HG02885 (cell line): ENCODE data around the gene TMEM117.

Source experiments
- ATAC-seq: cut with Tn5 transposase; IDR thresholded peaks from one replicate; pipeline ENCODE4 v1.9.1; 2021; ENCODE audit warnings: mild to moderate bottlenecking; ENCODE audit not compliant: unreplicated experiment, poor library complexity

TMEM117 gene

DNA sequence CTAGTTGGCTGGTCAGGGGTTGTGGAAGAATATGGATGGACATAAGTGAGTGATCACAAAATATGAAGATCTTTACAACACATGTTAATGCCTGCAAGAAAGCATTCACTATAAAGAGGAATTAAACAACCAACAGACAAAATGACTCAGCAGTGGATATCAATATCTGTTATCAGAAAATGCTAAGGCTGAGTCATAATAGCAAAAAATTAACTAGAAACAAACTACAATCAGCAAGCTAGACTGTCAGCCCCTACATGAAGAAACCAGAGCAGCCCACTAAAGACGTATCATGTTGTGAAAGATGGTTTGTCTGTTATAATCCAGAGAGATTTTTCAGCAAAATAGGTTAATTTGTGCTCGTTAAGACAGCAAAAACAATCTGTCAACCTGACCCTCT lies 567.3 kb downstream of the TMEM117 start:
- ATAC-seq = no peak

DNA sequence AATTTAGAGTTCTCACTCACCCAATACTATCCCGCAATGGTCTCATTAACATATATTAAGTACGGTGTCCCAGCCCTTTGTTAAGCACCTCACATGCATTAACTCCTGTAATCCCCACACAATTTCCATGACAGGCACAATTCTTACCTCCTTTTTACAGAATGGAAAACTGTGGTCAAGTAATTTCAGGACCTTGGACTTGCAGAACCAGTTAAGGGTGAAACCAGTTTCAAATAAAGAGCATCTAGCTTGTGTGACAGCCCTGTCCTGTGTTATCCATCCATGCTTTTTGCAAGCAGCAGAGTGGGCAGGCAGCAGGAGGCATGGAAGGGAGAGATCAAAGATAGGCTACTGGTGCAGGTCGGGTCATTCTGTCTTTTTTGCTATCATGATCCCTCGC lies 569.4 kb downstream of the TMEM117 start:
- no peak for ATAC-seq

DNA sequence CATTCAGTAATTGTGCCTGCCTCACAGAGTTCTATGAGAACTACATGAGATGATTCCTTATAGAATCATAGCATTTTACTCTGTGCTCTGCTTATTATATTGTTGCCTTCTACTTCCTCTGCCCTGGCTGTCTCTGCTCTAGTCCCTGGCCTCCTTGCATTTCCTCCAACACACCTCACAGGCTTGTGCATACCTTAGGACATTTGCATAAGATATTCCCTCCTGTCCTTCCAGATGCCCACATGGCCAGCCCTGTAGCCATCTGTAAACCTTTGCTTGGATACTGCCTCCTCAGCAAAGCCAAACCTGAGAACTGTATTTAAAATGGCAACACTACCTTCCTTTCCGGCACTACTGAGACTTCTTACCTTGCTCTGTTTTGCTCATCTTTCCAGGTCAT lies 586.7 kb downstream of the TMEM117 start:
- ATAC-seq = no peak

DNA sequence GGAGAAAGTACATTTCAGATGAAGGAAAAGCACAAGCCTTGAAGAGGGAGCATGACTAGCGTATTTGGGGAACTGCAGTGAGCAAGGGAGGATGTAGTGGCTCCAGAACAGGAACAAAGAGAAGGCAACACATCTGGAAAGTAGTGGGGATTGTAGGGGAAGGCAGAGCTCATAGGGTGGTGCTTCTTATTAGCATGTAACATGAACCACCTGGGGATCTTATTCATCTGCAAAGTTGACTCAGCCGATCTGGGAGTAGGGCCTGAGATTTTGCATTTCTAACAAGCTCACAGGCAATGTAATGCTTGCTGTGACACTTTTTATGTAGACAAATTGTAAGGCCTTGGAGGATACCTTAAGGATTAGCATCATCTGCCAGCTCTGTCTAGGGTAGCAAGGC lies 592.9 kb downstream of the TMEM117 start:
- peak; percentile 25 for ATAC-seq

DNA sequence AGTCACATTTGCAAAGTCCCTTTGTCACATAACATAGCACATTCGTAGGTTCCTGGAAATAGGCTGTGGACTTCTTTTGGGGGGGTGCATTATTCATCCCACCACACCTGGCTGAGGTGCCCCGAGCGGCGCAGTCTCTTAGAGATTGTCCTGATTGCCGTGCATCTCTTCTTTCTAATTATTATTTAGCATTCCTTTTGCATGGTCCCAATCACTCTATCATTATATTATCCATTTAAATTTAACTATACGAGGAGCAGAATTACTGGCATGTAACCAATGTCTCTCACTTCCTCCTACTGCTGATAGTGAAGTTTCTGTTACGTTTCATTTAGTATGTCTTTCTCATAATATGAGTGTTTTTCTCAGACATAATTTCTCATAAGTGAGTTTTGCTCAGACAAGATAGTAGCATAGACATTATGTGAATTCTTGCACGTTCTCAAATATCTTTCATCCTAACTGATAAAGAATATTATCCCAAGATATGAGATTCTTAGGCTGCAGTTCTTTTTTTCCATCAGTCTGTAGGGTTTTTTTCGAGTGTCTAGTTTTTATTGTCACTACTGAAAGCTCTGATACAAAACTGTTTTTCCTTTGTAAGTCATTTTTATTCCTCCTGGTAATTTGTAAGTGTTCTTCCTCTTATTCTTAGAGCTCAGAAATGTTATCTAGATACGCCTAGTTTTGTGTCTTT lies 595.9 kb downstream of the TMEM117 start:
- ATAC-seq = peak; percentile 92

DNA sequence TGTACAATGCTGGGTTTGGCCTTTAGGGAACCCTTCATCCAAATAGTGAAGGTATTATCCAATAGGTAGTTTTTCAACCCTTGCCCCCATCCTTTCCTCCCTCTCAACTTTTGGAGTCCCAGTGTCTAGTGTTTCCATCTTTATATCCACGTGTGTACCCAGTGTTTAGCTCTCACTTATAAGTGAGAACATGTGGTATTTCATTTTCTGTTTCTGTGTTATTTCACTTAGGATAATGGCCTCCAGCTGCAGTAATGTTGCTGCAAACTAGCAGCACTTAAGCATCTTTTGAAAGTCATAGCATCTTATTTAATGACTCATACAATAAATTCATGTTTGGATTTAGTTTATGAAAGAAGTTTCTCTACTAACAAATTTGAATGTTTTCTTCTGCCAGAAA lies 597.8 kb downstream of the TMEM117 start:
- peak; percentile 33 for ATAC-seq

DNA sequence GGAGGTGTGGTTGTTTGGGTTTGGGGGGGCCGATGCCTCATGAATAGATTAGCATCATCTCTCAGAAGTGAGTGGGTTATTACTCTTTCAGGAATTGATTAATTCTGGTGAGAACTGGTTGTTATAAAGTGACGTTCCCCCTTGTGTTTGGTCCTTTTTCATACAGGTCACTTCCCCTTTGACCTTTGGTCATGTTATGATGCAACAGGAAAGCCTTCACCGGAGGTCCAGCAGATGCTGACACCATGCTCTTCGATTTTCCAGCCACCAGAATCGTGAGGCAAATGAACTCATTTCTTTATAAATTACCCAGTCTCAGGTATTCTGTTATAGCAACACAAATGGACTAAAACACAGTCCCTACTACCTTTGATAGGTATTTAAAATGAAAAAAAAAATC lies 600.9 kb downstream of the TMEM117 start:
- ATAC-seq = no peak
